Ecto neural progenitor cell (in vitro differentiated cells): ENCODE results near the gene HBM.
"Not testable (repeated sequence)": the region's sequence is repeated elsewhere in the genome, so short reads cannot be mapped to it uniquely, and the experiment has no call there.

Source experiments
- DNase-seq: peaks from one replicate; pipeline ENCODE4 v3.0.0-alpha.2; 2018; ENCODE audit warnings: low spot score

The HBM gene

DNA sequence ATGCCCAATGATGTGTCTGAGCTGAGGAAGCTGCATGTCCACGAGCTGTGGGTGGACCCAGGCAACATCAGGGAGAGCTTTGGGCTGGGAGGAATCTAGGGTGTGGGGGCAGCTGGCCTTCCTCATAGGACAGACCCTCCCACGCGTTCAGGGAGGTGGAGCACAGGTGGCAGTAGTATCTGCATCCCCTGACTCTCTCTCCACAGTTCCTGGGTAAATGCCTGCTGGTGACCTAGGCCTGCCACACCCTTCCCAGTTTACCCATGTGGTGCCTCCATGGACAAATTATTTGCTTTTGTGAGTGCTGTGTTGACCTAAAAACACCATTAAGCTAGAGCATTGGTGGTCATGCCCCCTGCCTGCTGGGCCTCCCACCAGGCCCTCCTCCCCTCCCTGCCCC, 3.2 kb downstream of the HBM start:
- no peak for DNase-seq

DNA sequence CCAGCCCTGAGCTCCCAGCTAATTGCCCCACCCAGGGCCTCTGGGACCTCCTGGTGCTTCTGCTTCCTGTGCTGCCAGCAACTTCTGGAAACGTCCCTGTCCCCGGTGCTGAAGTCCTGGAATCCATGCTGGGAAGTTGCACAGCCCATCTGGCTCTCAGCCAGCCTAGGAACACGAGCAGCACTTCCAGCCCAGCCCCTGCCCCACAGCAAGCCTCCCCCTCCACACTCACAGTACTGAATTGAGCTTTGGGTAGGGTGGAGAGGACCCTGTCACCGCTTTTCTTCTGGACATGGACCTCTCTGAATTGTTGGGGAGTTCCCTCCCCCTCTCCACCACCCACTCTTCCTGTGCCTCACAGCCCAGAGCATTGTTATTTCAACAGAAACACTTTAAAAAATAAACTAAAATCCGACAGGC, 4.3 kb downstream of the HBM start:
- DNase-seq = not testable (repeated sequence)

DNA sequence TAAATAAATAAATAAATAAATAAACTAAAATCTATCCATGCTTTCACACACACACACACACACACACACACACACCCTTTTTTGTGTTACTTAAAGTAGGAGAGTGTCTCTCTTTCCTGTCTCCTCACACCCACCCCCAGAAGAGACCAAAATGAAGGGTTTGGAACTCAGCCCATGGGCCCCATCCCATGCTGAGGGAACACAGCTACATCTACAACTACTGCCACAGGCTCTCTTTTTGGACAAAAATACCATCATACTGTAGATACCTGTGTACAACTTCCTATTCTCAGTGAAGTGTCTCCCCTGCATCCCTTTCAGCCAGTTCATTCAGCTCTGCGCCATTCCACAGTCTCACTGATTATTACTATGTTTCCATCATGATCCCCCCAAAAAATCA, 5.0 kb downstream of the HBM start:
- DNase-seq = no peak

DNA sequence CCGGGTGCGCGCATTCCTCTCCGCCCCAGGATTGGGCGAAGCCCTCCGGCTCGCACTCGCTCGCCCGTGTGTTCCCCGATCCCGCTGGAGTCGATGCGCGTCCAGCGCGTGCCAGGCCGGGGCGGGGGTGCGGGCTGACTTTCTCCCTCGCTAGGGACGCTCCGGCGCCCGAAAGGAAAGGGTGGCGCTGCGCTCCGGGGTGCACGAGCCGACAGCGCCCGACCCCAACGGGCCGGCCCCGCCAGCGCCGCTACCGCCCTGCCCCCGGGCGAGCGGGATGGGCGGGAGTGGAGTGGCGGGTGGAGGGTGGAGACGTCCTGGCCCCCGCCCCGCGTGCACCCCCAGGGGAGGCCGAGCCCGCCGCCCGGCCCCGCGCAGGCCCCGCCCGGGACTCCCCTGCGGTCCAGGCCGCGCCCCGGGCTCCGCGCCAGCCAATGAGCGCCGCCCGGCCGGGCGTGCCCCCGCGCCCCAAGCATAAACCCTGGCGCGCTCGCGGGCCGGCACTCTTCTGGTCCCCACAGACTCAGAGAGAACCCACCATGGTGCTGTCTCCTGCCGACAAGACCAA, 6.7 kb downstream of the HBM start, which contains the start of gene HBA2:
Gene HBA2, plus strand, starts transcription at position 503 of the 568 bp plus-strand sequence. Its CDS starts 37 bp downstream, at position 540.
- not testable (repeated sequence) for DNase-seq

DNA sequence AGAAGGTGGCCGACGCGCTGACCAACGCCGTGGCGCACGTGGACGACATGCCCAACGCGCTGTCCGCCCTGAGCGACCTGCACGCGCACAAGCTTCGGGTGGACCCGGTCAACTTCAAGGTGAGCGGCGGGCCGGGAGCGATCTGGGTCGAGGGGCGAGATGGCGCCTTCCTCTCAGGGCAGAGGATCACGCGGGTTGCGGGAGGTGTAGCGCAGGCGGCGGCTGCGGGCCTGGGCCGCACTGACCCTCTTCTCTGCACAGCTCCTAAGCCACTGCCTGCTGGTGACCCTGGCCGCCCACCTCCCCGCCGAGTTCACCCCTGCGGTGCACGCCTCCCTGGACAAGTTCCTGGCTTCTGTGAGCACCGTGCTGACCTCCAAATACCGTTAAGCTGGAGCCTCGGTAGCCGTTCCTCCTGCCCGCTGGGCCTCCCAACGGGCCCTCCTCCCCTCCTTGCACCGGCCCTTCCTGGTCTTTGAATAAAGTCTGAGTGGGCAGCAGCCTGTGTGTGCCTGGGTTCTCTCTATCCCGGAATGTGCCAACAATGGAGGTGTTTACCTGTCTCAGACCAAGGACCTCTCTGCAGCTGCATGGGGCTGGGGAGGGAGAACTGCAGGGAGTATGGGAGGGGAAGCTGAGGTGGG, 7.6 kb downstream of the HBM start:
- not testable (repeated sequence) for DNase-seq

DNA sequence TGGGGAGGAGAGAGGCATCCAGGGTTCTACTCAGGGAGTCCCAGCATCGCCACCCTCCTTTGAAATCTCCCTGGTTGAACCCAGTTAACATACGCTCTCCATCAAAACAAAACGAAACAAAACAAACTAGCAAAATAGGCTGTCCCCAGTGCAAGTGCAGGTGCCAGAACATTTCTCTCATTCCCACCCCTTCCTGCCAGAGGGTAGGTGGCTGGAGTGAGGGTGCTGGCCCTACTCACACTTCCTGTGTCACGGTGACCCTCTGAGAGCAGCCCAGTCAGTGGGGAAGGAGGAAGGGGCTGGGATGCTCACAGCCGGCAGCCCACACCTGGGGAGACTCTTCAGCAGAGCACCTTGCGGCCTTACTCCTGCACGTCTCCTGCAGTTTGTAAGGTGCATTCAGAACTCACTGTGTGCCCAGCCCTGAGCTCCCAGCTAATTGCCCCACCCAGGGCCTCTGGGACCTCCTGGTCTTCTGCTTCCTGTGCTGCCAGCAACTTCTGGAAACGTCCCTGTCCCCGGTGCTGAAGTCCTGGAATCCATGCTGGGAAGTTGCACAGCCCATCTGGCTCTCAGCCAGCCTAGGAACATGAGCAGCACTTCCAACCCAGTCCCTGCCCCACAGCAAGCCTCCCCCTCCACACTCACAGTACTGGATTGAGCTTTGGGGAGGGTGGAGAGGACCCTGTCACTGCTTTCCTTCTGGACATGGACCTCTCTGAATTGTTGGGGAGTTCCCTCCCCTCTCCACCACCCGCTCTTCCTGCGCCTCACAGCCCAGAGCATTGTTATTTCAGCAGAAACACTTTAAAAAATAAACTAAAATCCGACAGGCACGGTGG, 8.4 kb downstream of the HBM start:
- DNase-seq = not testable (repeated sequence)

DNA sequence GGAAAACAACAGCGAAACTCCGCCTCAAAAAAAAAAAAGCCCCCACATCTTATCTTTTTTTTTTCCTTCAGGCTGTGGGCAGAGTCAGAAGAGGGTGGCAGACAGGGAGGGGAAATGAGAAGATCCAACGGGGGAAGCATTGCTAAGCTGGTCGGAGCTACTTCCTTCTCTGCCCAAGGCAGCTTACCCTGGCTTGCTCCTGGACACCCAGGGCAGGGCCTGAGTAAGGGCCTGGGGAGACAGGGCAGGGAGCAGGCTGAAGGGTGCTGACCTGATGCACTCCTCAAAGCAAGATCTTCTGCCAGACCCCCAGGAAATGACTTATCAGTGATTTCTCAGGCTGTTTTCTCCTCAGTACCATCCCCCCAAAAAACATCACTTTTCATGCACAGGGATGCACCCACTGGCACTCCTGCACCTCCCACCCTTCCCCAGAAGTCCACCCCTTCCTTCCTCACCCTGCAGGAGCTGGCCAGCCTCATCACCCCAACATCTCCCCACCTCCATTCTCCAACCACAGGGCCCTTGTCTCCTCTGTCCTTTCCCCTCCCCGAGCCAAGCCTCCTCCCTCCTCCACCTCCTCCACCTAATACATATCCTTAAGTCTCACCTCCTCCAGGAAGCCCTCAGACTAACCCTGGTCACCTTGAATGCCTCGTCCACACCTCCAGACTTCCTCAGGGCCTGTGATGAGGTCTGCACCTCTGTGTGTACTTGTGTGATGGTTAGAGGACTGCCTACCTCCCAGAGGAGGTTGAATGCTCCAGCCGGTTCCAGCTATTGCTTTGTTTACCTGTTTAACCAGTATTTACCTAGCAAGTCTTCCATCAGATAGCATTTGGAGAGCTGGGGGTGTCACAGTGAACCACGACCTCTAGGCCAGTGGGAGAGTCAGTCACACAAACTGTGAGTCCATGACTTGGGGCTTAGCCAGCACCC, 9.5 kb downstream of the HBM start:
- DNase-seq = no peak

DNA sequence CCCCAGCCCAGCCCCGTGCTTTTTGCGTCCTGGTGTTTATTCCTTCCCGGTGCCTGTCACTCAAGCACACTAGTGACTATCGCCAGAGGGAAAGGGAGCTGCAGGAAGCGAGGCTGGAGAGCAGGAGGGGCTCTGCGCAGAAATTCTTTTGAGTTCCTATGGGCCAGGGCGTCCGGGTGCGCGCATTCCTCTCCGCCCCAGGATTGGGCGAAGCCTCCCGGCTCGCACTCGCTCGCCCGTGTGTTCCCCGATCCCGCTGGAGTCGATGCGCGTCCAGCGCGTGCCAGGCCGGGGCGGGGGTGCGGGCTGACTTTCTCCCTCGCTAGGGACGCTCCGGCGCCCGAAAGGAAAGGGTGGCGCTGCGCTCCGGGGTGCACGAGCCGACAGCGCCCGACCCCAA, 10.2 kb downstream of the HBM start:
- not testable (repeated sequence) for DNase-seq

DNA sequence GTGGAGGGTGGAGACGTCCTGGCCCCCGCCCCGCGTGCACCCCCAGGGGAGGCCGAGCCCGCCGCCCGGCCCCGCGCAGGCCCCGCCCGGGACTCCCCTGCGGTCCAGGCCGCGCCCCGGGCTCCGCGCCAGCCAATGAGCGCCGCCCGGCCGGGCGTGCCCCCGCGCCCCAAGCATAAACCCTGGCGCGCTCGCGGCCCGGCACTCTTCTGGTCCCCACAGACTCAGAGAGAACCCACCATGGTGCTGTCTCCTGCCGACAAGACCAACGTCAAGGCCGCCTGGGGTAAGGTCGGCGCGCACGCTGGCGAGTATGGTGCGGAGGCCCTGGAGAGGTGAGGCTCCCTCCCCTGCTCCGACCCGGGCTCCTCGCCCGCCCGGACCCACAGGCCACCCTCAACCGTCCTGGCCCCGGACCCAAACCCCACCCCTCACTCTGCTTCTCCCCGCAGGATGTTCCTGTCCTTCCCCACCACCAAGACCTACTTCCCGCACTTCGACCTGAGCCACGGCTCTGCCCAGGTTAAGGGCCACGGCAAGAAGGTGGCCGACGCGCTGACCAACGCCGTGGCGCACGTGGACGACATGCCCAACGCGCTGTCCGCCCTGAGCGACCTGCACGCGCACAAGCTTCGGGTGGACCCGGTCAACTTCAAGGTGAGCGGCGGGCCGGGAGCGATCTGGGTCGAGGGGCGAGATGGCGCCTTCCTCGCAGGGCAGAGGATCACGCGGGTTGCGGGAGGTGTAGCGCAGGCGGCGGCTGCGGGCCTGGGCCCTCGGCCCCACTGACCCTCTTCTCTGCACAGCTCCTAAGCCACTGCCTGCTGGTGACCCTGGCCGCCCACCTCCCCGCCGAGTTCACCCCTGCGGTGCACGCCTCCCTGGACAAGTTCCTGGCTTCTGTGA, 11.0 kb downstream of the HBM start, which contains the start of gene HBA1:
Gene HBA1, plus strand, starts transcription at position 204 of the 906 bp plus-strand sequence. Its CDS starts 37 bp downstream, at position 241.
- not testable (repeated sequence) for DNase-seq

DNA sequence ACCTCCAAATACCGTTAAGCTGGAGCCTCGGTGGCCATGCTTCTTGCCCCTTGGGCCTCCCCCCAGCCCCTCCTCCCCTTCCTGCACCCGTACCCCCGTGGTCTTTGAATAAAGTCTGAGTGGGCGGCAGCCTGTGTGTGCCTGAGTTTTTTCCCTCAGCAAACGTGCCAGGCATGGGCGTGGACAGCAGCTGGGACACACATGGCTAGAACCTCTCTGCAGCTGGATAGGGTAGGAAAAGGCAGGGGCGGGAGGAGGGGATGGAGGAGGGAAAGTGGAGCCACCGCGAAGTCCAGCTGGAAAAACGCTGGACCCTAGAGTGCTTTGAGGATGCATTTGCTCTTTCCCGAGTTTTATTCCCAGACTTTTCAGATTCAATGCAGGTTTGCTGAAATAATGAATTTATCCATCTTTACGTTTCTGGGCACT, 11.6 kb downstream of the HBM start:
- no peak for DNase-seq

DNA sequence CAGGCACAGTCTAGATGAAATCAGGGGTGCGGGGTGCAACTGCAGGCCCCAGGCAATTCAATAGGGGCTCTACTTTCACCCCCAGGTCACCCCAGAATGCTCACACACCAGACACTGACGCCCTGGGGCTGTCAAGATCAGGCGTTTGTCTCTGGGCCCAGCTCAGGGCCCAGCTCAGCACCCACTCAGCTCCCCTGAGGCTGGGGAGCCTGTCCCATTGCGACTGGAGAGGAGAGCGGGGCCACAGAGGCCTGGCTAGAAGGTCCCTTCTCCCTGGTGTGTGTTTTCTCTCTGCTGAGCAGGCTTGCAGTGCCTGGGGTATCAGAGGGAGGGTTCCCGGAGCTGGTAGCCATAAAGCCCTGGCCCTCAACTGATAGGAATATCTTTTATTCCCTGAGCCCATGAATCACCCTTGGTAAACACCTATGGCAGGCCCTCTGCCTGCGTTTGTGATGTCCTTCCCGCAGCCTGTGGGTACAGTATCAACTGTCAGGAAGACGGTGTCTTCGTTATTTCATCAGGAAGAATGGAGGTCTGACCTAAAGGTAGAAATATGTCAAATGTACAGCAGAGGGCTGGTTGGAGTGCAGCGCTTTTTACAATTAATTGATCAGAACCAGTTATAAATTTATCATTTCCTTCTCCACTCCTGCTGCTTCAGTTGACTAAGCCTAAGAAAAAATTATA, 12.3 kb downstream of the HBM start:
- no peak for DNase-seq

DNA sequence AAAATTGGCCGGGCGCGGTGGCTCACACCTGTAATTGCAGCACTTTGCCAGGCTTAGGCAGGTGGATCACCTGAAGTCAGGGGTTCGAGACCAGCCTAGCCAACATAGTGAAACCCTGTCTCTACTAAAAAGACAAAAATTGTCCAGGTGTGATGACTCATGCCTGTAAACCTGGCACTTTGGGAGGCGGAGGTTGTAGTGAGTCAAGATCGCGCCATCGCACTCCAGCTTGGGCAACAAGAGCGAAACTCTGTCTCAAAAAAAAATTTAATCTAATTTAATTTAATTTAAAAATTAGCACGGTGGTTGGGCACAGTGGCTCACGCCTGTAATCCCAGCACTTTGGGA, 12.9 kb downstream of the HBM start:
- DNase-seq = no peak

DNA sequence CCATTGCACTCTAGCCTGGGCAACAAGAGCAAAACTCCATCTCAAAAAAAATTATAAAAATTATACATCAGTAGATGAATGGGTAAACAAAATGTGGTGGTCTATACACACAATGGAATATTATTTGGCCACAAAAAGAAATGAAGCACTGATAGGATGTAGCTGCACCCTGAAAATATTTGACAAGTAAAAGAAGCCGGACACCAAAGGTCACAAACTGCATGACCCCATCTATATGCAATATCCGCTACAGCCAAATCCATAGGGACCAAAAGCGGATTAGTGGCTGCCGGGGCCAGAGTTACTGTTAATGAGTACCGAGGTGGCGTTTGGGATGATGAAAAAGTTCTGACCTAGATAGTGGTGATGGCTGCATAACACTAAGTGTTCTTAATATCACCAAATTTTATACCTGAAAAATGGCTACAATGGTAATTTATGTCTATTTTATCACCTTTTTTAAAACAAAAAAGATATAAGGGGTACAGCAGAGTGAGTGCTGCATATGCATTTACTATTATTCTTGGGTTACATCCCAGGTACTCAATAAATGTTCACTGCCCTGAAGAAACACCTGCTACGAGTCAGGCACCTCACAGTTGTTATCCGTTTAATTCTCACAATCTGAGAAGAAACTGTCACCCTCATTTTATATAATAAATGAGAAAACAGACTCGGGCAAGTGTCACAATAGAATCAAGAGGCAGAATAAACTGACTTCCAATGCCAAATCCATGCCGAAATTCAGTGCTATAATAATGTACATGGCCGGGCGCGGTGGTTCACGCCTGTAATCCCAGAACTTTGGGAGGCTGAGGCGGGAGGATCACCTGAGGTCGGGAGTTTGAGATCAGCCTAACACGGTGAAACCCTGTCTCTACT, 13.7 kb downstream of the HBM start:
- DNase-seq = no peak

DNA sequence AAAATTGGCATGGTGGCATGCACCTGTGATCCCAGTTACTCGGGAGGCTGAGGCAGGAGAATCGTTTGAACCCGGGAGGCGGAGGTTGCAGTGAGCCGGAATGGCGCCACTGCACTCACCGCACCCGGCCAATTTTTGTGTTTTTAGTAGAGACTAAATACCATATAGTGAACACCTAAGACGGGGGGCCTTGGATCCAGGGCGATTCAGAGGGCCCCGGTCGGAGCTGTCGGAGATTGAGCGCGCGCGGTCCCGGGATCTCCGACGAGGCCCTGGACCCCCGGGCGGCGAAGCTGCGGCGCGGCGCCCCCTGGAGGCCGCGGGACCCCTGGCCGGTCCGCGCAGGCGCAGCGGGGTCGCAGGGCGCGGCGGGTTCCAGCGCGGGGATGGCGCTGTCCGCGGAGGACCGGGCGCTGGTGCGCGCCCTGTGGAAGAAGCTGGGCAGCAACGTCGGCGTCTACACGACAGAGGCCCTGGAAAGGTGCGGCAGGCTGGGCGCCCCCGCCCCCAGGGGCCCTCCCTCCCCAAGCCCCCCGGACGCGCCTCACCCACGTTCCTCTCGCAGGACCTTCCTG, 14.4 kb downstream of the HBM start, which contains the start of gene HBQ1:
Gene HBQ1, plus strand, starts transcription at position 359 of the 575 bp plus-strand sequence. Its CDS starts 28 bp downstream, at position 387.
- DNase-seq = peak; percentile 80

DNA sequence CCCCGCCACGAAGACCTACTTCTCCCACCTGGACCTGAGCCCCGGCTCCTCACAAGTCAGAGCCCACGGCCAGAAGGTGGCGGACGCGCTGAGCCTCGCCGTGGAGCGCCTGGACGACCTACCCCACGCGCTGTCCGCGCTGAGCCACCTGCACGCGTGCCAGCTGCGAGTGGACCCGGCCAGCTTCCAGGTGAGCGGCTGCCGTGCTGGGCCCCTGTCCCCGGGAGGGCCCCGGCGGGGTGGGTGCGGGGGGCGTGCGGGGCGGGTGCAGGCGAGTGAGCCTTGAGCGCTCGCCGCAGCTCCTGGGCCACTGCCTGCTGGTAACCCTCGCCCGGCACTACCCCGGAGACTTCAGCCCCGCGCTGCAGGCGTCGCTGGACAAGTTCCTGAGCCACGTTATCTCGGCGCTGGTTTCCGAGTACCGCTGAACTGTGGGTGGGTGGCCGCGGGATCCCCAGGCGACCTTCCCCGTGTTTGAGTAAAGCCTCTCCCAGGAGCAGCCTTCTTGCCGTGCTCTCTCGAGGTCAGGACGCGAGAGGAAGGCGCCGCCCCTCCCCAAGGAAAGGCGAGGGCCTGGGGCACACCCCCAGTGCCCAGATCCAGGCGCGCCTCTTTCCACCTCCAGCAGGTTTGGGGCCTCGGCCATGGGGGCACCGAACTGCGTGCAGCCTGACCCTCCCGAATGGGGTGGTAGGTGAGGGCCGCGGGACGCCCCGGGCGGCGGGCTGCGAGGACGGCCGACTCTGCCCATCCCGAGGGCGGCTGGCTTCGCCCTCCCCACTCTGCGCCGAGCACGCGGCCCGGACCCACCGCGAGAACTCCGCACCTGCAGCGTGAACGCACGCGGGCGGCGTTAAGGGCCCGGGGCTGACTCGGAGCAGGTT, 15.1 kb downstream of the HBM start:
- DNase-seq = peak; percentile 92

DNA sequence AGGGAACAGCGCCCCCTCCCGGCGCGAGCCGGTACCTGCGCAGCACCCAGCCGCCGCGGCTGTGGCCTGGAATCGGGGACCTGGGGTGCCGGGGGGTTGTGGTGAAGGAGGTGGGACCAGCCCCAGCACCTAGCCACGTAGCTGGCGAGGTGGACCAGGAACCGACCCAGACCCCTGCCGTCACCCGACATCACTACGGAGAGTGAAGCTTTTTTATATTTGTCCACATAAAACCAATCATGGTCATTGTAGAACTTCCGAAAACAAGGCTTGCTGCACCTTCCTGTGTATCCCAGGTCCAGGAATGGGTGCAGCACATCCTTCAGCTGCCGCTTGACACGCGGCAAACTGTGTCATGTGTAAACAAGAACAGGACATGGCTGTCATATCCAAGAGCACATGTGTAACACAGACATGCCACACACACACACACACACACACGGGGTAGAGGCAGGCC, 15.8 kb downstream of the HBM start:
- DNase-seq = no peak

DNA sequence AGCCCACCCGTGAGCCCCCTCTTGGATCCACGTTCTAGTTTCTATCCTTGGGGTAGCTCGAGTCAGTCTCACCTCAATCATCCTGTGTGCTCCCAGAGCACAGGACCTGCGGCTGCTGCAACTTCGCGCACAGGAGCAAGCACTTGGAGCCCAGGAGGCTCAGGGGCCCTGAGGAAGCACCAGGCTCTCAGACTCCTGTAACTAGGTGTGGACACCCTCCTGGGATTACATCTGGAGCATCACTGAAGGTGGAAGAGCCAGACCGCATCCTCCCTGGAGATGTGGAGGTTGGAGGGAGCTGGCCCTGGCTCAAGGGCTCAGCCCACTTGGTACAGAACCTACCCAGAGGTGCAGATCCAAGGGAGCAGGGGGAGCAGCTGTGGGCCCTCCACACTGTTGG, 17.2 kb downstream of the HBM start:
- no peak for DNase-seq
